ENCODE measurements around the gene MTUS2. TPM values are rescaled to one million over a fixed set of nuclear protein-coding genes. Genes with fewer than 3 reads are reported as not detected.

Gene MTUS2
- total RNA-seq, 1 experiment from 2014 or later = not detected

- Histone ChIP-seq H3K9me3 (no peaks in the 10 kb centered on the region; the same call in 1 of the 2 replicates), H3K4me3 (no peak overlapping the region), H3K36me3 (no peaks in the 10 kb centered on the region), H3K27me3 (no peaks in the 10 kb centered on the region; the same call in 1 of the 2 replicates)
- no peak for DNase-seq
Measured at GRCh38 chr13:29137016-29137415, 316.9 kb downstream of the MTUS2 start.

GRCh38 chr13:29137995-29138394 lies 317.9 kb downstream of the MTUS2 start:
- Histone ChIP-seq H3K4me3 (no peak overlapping the region), H3K9me3 (no peaks in the 10 kb centered on the region; the same call in 1 of the 2 replicates), H3K36me3 (no peaks in the 10 kb centered on the region), H3K27me3 (no peaks in the 10 kb centered on the region; the same call in 1 of the 2 replicates)
- DNase-seq = no peak

GRCh38 chr13:29140277-29140676 lies 320.1 kb downstream of the MTUS2 start:
- DNase-seq = peak; percentile 41
- no peaks in the 10 kb centered on the region; the same call in 1 of the 2 replicates for H3K9me3 ChIP-seq
- no peaks in the 10 kb centered on the region for H3K36me3 ChIP-seq
- H3K27me3 ChIP-seq = no peaks in the 10 kb centered on the region
- no peak overlapping the region for H3K4me3 ChIP-seq

- H3K36me3 ChIP-seq = no peaks in the 10 kb centered on the region
- H3K4me3 ChIP-seq = no peak overlapping the region
- DNase-seq = no peak
- no peaks in the 10 kb centered on the region for H3K27me3 ChIP-seq
- no peaks in the 10 kb centered on the region for H3K9me3 ChIP-seq
Measured at GRCh38 chr13:29143847-29144246, 323.7 kb downstream of the MTUS2 start.

GRCh38 chr13:29154390-29154789 lies 334.3 kb downstream of the MTUS2 start:
- no peak for DNase-seq
- Histone ChIP-seq H3K27me3 (no peaks in the 10 kb centered on the region; the same call in 1 of the 2 replicates), H3K9me3 (no peaks in the 10 kb centered on the region), H3K36me3 (no peaks in the 10 kb centered on the region), H3K4me3 (no peak overlapping the region)

GRCh38 chr13:29156136-29156535 lies 336.0 kb downstream of the MTUS2 start:
- Histone ChIP-seq H3K36me3 (no peaks in the 10 kb centered on the region), H3K9me3 (no peaks in the 10 kb centered on the region), H3K27me3 (no peaks in the 10 kb centered on the region; the same call in 1 of the 2 replicates), H3K4me3 (no peak overlapping the region)
- DNase-seq = peak; percentile 3

- Histone ChIP-seq H3K4me3 (no peak overlapping the region), H3K27me3 (no peaks in the 10 kb centered on the region; the same call in 1 of the 2 replicates), H3K9me3 (no peaks in the 10 kb centered on the region), H3K36me3 (no peaks in the 10 kb centered on the region)
- no peak for DNase-seq
Measured at GRCh38 chr13:29159871-29160270, 339.7 kb downstream of the MTUS2 start.

GRCh38 chr13:29160862-29161261 lies 340.7 kb downstream of the MTUS2 start:
- no peak for DNase-seq
- Histone ChIP-seq H3K9me3 (no peaks in the 10 kb centered on the region), H3K27me3 (no peaks in the 10 kb centered on the region), H3K36me3 (no peaks in the 10 kb centered on the region), H3K4me3 (no peak overlapping the region)

GRCh38 chr13:29161676-29162075 lies 341.5 kb downstream of the MTUS2 start:
- no peak for DNase-seq
- H3K4me3 ChIP-seq = no peak overlapping the region
- no peaks in the 10 kb centered on the region for H3K9me3 ChIP-seq
- no peaks in the 10 kb centered on the region for H3K27me3 ChIP-seq
- H3K36me3 ChIP-seq = no peaks in the 10 kb centered on the region

GRCh38 chr13:29162638-29163235 lies 342.6 kb downstream of the MTUS2 start:
- no peaks in the 10 kb centered on the region for H3K36me3 ChIP-seq
- H3K9me3 ChIP-seq = no peaks in the 10 kb centered on the region
- no peak overlapping the region for H3K4me3 ChIP-seq
- H3K27me3 ChIP-seq = no peaks in the 10 kb centered on the region
- no peak for DNase-seq

- Histone ChIP-seq H3K9me3 (no peaks in the 10 kb centered on the region), H3K36me3 (no peaks in the 10 kb centered on the region), H3K4me3 (no peak overlapping the region), H3K27me3 (no peaks in the 10 kb centered on the region)
- peak; percentile 11 for DNase-seq
Measured at GRCh38 chr13:29164116-29164515, 344.0 kb downstream of the MTUS2 start.

- Histone ChIP-seq H3K36me3 (no peaks in the 10 kb centered on the region), H3K9me3 (no peaks in the 10 kb centered on the region), H3K27me3 (no peaks in the 10 kb centered on the region), H3K4me3 (no peak overlapping the region)
- no peak for DNase-seq
Measured at GRCh38 chr13:29165216-29165615, 345.1 kb downstream of the MTUS2 start.

- no peak for DNase-seq
- H3K9me3 ChIP-seq = no peaks in the 10 kb centered on the region
- H3K4me3 ChIP-seq = no peak overlapping the region
Measured at GRCh38 chr13:29165840-29166239, 345.7 kb downstream of the MTUS2 start.

GRCh38 chr13:29170436-29171082 lies 350.4 kb downstream of the MTUS2 start:
- no peaks in the 10 kb centered on the region; the same call in 1 of the 2 replicates for H3K27me3 ChIP-seq
- H3K36me3 ChIP-seq = no peaks in the 10 kb centered on the region
- no peak overlapping the region for H3K4me3 ChIP-seq
- H3K9me3 ChIP-seq = no peaks in the 10 kb centered on the region
- DNase-seq = no peak

More at GRCh38 chr13:29165840-29166239, 345.7 kb downstream of the MTUS2 start:
- Histone ChIP-seq H3K36me3 (no peaks in the 10 kb centered on the region), H3K27me3 (no peaks in the 10 kb centered on the region)

GRCh38 chr13:29171244-29171643 lies 351.1 kb downstream of the MTUS2 start:
- Histone ChIP-seq H3K36me3 (no peaks in the 10 kb centered on the region), H3K27me3 (no peaks in the 10 kb centered on the region; the same call in 1 of the 2 replicates), H3K9me3 (no peaks in the 10 kb centered on the region), H3K4me3 (no peak overlapping the region)
- no peak for DNase-seq

- Histone ChIP-seq H3K27me3 (no peaks in the 10 kb centered on the region; the same call in 1 of the 2 replicates), H3K4me3 (no peak overlapping the region)
- DNase-seq = no peak
Measured at GRCh38 chr13:29174093-29174492, 354.0 kb downstream of the MTUS2 start.

GRCh38 chr13:29175250-29175873 lies 355.2 kb downstream of the MTUS2 start:
- no peak for DNase-seq
- Histone ChIP-seq H3K27me3 (no peaks in the 10 kb centered on the region; the same call in 1 of the 2 replicates), H3K9me3 (no peaks in the 10 kb centered on the region), H3K4me3 (no peak overlapping the region), H3K36me3 (no peaks in the 10 kb centered on the region)

More at GRCh38 chr13:29174093-29174492, 354.0 kb downstream of the MTUS2 start:
- Histone ChIP-seq H3K36me3 (no peaks in the 10 kb centered on the region), H3K9me3 (no peaks in the 10 kb centered on the region)

All from MG63 (cell line).